Thoracic aorta (tissue), 2 donors: ENCODE data around the gene FN3K. TPM values are rescaled to one million over a fixed set of nuclear protein-coding genes. Genes with fewer than 3 reads are reported as not detected.

Experiments used
- ATAC-seq: fragments of 150-250 bp; one replicate; pipeline ENCODE4 v1.8.0; 2017; ENCODE audit warnings: low read depth; ENCODE audit not compliant: insufficient number of reproducible peaks, low FRiP score
- DNase-seq: peaks from one replicate; pipeline ENCODE4 v3.0.0-alpha.2; 2020; ENCODE audit warnings: low spot score
- H3K27ac ChIP-seq, 2 donors: fragments of 200-600 bp; sonication (generic); 1 replicate in 1 of 2; 2 replicates in 1 of 2; pipeline ENCODE4 v1.5.1; 2016; ENCODE audit warnings: mild to moderate bottlenecking in 2 of 2, moderate library complexity in 2 of 2
- H3K27me3 ChIP-seq: fragments of 200-600 bp; sonication (generic); replicated peaks from 2 replicates; pipeline ENCODE4 v1.6.0; 2016; ENCODE audit warnings: mild to moderate bottlenecking; ENCODE audit not compliant: insufficient read depth
- H3K36me3 ChIP-seq: fragments of 200-600 bp; sonication (generic); one replicate; pipeline ENCODE4 v1.5.1; 2016
- H3K4me1 ChIP-seq, 2 donors: fragments of 200-600 bp; sonication (generic); 1 replicate in 1 of 2; 2 replicates in 1 of 2; pipeline versions ENCODE4 v1.5.1 to v1.6.0; 2016; ENCODE audit warnings: low read depth in 2 of 2, mild to moderate bottlenecking in 1 of 2; ENCODE audit not compliant: control insufficient read depth in 1 of 2
- H3K4me3 ChIP-seq: fragments of 200-600 bp; sonication (generic); 2 replicates; pipeline ENCODE4 v1.5.1; 2016; ENCODE audit warnings: mild to moderate bottlenecking
- H3K9me3 ChIP-seq: fragments of 200-600 bp; sonication (generic); 2 replicates; pipeline ENCODE4 v1.5.1; 2016
- total RNA-seq, 2 donors: library from RNA; depleted of rRNA; stranded (reverse); fragments of >200 nt; gene quantifications; one replicate each; pipeline versions ENCODE4 v1.1.0 to v1.2.3, GENCODE V29; 2016
- TF ChIP-seq, protein P1 (sequence below): fragments of 200-600 bp; sonication (generic); IDR thresholded peaks from one replicate; pipeline ENCODE4 v1.5.1; 2019; ENCODE audit warnings: antibody characterized with exemption

The FN3K gene
- total RNA-seq, 2 donors from 2014 or later: 8.3 to 10.4 TPM

GRCh38 chr17:82703935-82704865, 31.2 kb upstream of the FN3K start:
- no peak overlapping the region for H3K27ac ChIP-seq
- H3K9me3 ChIP-seq: no peaks in the 10 kb centered on the region
- H3K4me1 ChIP-seq: peaks cover 0 to 5% of the 10 kb centered on the region in 2 donors
- TF ChIP-seq, protein P1, sequence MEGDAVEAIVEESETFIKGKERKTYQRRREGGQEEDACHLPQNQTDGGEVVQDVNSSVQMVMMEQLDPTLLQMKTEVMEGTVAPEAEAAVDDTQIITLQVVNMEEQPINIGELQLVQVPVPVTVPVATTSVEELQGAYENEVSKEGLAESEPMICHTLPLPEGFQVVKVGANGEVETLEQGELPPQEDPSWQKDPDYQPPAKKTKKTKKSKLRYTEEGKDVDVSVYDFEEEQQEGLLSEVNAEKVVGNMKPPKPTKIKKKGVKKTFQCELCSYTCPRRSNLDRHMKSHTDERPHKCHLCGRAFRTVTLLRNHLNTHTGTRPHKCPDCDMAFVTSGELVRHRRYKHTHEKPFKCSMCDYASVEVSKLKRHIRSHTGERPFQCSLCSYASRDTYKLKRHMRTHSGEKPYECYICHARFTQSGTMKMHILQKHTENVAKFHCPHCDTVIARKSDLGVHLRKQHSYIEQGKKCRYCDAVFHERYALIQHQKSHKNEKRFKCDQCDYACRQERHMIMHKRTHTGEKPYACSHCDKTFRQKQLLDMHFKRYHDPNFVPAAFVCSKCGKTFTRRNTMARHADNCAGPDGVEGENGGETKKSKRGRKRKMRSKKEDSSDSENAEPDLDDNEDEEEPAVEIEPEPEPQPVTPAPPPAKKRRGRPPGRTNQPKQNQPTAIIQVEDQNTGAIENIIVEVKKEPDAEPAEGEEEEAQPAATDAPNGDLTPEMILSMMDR: no peak
- no peaks in the 10 kb centered on the region for H3K36me3 ChIP-seq
- no peaks in the 10 kb centered on the region for H3K27me3 ChIP-seq
- ATAC-seq: no peak
- H3K4me3 ChIP-seq: no peak overlapping the region
- DNase-seq: no peak

DNA sequence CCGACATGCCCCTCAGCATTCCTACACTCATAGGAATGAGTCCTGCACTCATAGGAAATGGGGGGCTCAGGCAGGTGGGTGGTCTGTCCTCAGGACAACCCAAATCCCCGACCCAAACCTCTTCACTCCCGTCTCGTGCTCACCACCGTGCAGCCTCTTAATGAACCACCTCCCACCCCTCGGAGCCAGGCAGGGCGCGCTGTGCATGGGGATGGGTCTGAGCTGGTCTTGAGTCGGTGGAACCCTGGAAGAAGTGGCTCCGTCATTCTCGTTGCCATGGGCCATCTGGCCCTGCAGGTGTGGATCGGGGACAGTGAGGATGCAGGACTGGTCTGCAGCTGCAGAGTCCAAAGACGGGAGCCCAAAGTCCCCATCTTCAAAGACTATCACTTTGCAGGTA, 30.5 kb upstream of the FN3K start:
- Histone ChIP-seq H3K27me3 (no peaks in the 10 kb centered on the region), H3K4me3 (no peak overlapping the region), H3K36me3 (no peaks in the 10 kb centered on the region), H3K27ac (no peak overlapping the region), H3K4me1 (no peaks in the 10 kb centered on the region), H3K9me3 (no peaks in the 10 kb centered on the region)
- TF ChIP-seq, protein P1: no peak
- no peak for DNase-seq
- no peak for ATAC-seq

DNA sequence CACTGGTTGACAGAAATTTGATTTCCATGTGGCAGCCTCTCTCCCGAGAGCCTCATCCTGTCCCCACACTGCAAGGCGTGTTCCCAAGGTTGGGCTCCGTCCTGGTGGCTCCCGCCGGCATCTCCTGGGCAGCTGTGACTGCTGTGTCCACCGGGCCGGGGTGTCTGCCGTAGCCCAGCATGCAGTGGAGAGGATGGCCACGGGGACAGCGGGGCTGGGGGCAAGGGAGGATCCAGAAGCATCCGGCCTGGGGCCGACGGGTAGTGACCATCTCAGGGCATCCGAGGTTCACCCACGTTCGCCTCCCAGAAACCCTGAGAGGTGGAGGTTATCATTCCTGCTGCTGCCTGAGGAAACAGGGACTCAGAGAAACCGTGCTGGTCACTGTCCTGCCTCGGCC, 29.7 kb upstream of the FN3K start:
- no peaks in the 10 kb centered on the region for H3K9me3 ChIP-seq
- DNase-seq (no peak), ATAC-seq (no peak)
- no peaks in the 10 kb centered on the region for H3K36me3 ChIP-seq
- no peaks in the 10 kb centered on the region for H3K4me1 ChIP-seq
- H3K4me3 ChIP-seq: no peak overlapping the region
- TF ChIP-seq, protein P1: no peak
- no peak overlapping the region for H3K27ac ChIP-seq
- H3K27me3 ChIP-seq: no peaks in the 10 kb centered on the region

DNA sequence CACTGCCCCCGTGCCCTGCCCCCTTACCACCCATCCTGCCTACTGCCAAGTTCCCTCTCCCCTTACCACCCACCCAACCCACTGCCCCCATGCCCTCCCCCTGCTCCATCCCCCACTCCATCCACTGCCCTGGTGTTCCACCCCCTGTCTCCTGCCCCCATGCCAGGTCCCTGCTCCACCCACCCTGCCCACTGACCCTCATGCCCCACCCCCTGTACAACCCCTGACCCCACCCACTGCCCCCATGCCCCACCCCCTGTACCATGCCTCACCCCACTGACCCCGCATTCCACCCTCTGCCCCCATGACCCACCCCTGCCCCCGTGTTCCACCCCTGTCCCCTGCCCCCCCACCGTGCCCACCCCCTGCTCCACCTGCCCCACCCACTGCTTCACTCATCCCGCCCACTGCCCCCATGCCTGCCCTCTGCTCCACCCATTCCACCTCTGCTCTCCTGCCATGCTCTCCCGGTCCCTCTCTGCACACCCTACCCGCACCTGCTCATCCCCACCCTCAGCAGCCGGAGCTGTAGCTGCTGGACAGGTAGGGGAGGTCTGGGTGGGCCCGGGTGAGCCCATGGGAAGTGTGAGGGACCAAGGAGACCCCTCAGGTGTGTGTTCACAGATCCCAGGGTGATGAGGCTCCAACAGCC, 26.3 kb upstream of the FN3K start:
- DNase-seq (no peak), ATAC-seq (no peak)
- Histone ChIP-seq H3K9me3 (no peaks in the 10 kb centered on the region), H3K4me3 (no peak overlapping the region), H3K36me3 (no peaks in the 10 kb centered on the region), H3K27ac (no peak overlapping the region), H3K27me3 (no peaks in the 10 kb centered on the region), H3K4me1 (no peaks in the 10 kb centered on the region)
- TF ChIP-seq, protein P1: no peak
